Body of pancreas (tissue), 4 donors: Measurements from ENCODE around the gene EXT2. TPM values are rescaled to one million over a fixed set of nuclear protein-coding genes. Genes with fewer than 3 reads are reported as not detected.
A peak's percentile ranks its signal among the peaks of the same experiment; 100 is the strongest.

Source experiments
- ATAC-seq: fragments of 150-250 bp; one replicate; pipeline ENCODE4 v1.9.1; 2016
- DNase-seq, 4 donors: peaks; one replicate each; pipeline ENCODE4 v3.0.0-alpha.2; 2019
- H3K27ac ChIP-seq, 4 donors: fragments of 200-600 bp; sonication (generic); 1 replicate in 3 of 4; 2 replicates in 1 of 4; pipeline versions ENCODE4 v1.5.1 to v1.6.1; 2016 to 2019; ENCODE audit warnings: mild to moderate bottlenecking in 1 of 4, mixed read lengths in 1 of 4, moderate library complexity in 1 of 4
- H3K27me3 ChIP-seq, 2 donors: fragments of 200-600 bp; sonication (generic); one replicate each; pipeline ENCODE4 v1.6.0; 2016; ENCODE audit warnings: mild to moderate bottlenecking in 1 of 2
- H3K36me3 ChIP-seq, 2 donors: fragments of 200-600 bp; sonication (generic); replicated peaks in 1 of 2; 2 replicates each; pipeline ENCODE4 v1.5.1; 2016; ENCODE audit warnings: low read depth in 2 of 2; ENCODE audit not compliant: insufficient read depth in 1 of 2
- H3K4me1 ChIP-seq: fragments of 200-600 bp; sonication (generic); one replicate; pipeline ENCODE4 v1.6.0; 2016
- H3K4me3 ChIP-seq, 2 donors: fragments of 200-600 bp; sonication (generic); 1 replicate in 1 of 2; 2 replicates in 1 of 2; pipeline ENCODE4 v1.5.1; 2016 to 2019
- H3K9me3 ChIP-seq, 3 donors: fragments of 200-600 bp; sonication (generic); 1 replicate in 2 of 3; 2 replicates in 1 of 3; pipeline ENCODE4 v1.5.1; 2016
- POLR2A ChIP-seq, 3 donors: fragments of 450-650 bp; IDR thresholded peaks; one replicate each; pipeline ENCODE4 v1.6.1; 2016; ENCODE audit warnings: antibody characterized with exemption in 3 of 3, mild to moderate bottlenecking in 2 of 3
- WGBS, 2 donors: methylation state at CpG; one replicate each; pipeline ENCODE4 v1.1.5; 2017; 5-methylcytosine and 5-hydroxymethylcytosine counted together
- intact Hi-C: fragments of 100-400 bp; cut with DNase I; formaldehyde crosslinking; loops from one replicate; pipeline ENCODE4 v1.15.1; 2023
- total RNA-seq, 2 donors: library from RNA; depleted of rRNA; stranded (reverse); fragments of >200 nt; gene quantifications; one replicate each; pipeline ENCODE4 v1.1.0, GENCODE V29; 2016
- TF ChIP-seq, protein P1 (sequence below), 7 experiments: fragments of 450-650 bp in 4 of 7; fragments of 200-600 bp in 3 of 7; sonication (generic) in 3 of 7; IDR thresholded peaks; one replicate each; pipeline ENCODE4 v1.5.1; 2016 to 2019; ENCODE audit warnings: antibody characterized with exemption in 7 of 7

The EXT2 gene
- total RNA-seq, 2 donors from 2014 or later = 21.4 to 34.2 TPM

GRCh38 chr11:44112091-44112821 lies 16.8 kb downstream of the EXT2 start:
- DNase-seq (peak in 3 of 4 donors; percentile 19 to 41 (median 20)), ATAC-seq (no peak)
- Histone ChIP-seq H3K27me3 (no peaks in the 10 kb centered on the region), H3K4me1 (peaks cover 5% of the 10 kb centered on the region), H3K36me3 (peaks cover 0 to 30% of the 10 kb centered on the region in 2 donors), H3K4me3 (no peak overlapping the region), H3K9me3 (no peaks in the 10 kb centered on the region), H3K27ac (no peak overlapping the region)
- intact Hi-C loops = loop anchor here (10.0 kb wide), 1 partner anchor 423 kb away; no protein-coding TSS in a partner anchor
- TF ChIP-seq, protein P1, sequence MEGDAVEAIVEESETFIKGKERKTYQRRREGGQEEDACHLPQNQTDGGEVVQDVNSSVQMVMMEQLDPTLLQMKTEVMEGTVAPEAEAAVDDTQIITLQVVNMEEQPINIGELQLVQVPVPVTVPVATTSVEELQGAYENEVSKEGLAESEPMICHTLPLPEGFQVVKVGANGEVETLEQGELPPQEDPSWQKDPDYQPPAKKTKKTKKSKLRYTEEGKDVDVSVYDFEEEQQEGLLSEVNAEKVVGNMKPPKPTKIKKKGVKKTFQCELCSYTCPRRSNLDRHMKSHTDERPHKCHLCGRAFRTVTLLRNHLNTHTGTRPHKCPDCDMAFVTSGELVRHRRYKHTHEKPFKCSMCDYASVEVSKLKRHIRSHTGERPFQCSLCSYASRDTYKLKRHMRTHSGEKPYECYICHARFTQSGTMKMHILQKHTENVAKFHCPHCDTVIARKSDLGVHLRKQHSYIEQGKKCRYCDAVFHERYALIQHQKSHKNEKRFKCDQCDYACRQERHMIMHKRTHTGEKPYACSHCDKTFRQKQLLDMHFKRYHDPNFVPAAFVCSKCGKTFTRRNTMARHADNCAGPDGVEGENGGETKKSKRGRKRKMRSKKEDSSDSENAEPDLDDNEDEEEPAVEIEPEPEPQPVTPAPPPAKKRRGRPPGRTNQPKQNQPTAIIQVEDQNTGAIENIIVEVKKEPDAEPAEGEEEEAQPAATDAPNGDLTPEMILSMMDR (IDR thresholded peaks at IDR 0.05) = no peak
- TF ChIP-seq POLR2A (IDR thresholded peaks at IDR 0.05) = no peak
- 75 to 81% methylated on average over 7 of the region's 7 CpGs for WGBS, 2 donors

DNA sequence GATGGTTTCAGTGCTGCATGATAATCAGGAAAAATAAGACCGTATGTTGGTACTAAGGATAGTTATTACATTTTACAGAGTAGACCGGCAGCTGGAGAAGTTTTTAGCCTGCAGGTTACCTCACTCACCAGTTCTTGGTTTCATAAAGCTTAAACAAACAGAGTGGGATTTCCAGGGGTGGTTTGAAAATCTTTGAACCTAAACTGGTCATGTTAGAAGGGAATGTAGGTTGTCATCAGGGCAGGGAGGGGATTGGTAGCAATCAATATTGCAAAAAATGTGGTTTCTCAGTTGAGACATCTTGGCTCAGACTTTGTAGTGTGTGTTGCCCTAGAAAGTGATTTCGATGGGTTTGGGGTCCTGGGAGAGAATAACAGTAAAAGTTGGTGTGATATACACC lies 17.5 kb downstream of the EXT2 start:
- peaks cover 5% of the 10 kb centered on the region for H3K4me1 ChIP-seq
- H3K9me3 ChIP-seq = no peaks in the 10 kb centered on the region
- ATAC-seq (no peak), DNase-seq (no peak)
- no peak overlapping the region for H3K4me3 ChIP-seq
- intact Hi-C loops = loop anchor here (10.0 kb wide), 1 partner anchor 422 kb away; no protein-coding TSS in a partner anchor
- peaks cover 0 to 27% of the 10 kb centered on the region in 2 donors for H3K36me3 ChIP-seq
- TF ChIP-seq, protein P1 (IDR thresholded peaks at IDR 0.05) = no peak
- no peak for TF ChIP-seq POLR2A (IDR thresholded peaks at IDR 0.05)
- whole genome bisulfite sequencing, 2 donors = 80 to 81% methylated on average over 3 of the region's 3 CpGs
- H3K27ac ChIP-seq = no peak overlapping the region
- no peaks in the 10 kb centered on the region for H3K27me3 ChIP-seq

GRCh38 chr11:44113572-44113971 lies 18.1 kb downstream of the EXT2 start:
- peaks cover 0 to 26% of the 10 kb centered on the region in 2 donors for H3K36me3 ChIP-seq
- peaks cover 5% of the 10 kb centered on the region for H3K4me1 ChIP-seq
- H3K9me3 ChIP-seq = no peaks in the 10 kb centered on the region
- ATAC-seq = no peak
- intact Hi-C loops = loop anchor here (10.0 kb wide), 1 partner anchor 421 kb away; no protein-coding TSS in a partner anchor
- 94% methylated on average over 3 of the region's 3 CpGs for WGBS, 2 donors
- no peaks in the 10 kb centered on the region for H3K27me3 ChIP-seq
- no peak overlapping the region for H3K4me3 ChIP-seq
- no peak for TF ChIP-seq POLR2A (IDR thresholded peaks at IDR 0.05)
- TF ChIP-seq, protein P1 (IDR thresholded peaks at IDR 0.05) = no peak
- DNase-seq = no peak
- H3K27ac ChIP-seq = no peak overlapping the region

GRCh38 chr11:44116234-44116830 lies 20.9 kb downstream of the EXT2 start:
- 71 to 88% methylated on average over 3 of the region's 3 CpGs for WGBS, 2 donors
- DNase-seq = peak in 1 of 4 donors; percentile 5
- TF ChIP-seq, protein P1 (IDR thresholded peaks at IDR 0.05) = no peak
- TF ChIP-seq POLR2A (IDR thresholded peaks at IDR 0.05) = no peak
- peaks cover 0 to 19% of the 10 kb centered on the region in 2 donors for H3K36me3 ChIP-seq
- intact Hi-C loops = loop anchor here (10.0 kb wide), 1 partner anchor 418 kb away; no protein-coding TSS in a partner anchor
- ATAC-seq = no peak
- no peaks in the 10 kb centered on the region for H3K9me3 ChIP-seq
- H3K4me3 ChIP-seq = no peak overlapping the region
- no peaks in the 10 kb centered on the region for H3K27me3 ChIP-seq
- no peak overlapping the region for H3K27ac ChIP-seq
- H3K4me1 ChIP-seq = no peaks in the 10 kb centered on the region
